ENCODE results near the gene STX4. TPM values are rescaled to one million over a fixed set of nuclear protein-coding genes. Genes with fewer than 3 reads are reported as not detected.
A peak's percentile ranks its signal among the peaks of the same experiment; 100 is the strongest.

STX4 gene
- total and polyA plus RNA-seq, 9 of the 15 experiments (the other 6 are each of a cell fraction or from before 2014, with no cell fraction given) = 3.2 to 48.0 (median 21.5) TPM

GRCh38 chr16:31032736-31033708 is at the start of gene STX4 (continued):
- TF ChIP-seq ZNF583 (CRISPR knock-in tag; IDR thresholded peaks at IDR 0.05) = no peak; the same call in 1 of the 2 replicates
- 0 out of 2 replicates have a peak, but pooled peaks have one; percentile 40 for TF ChIP-seq ZNF197 (CRISPR knock-in tag; IDR thresholded peaks at IDR 0.05; ENCODE audit: low read depth)
- peak; percentile 64 for TF ChIP-seq MEIS2 (IDR thresholded peaks at IDR 0.05; ENCODE audit: partially characterized antibody)
- TF ChIP-seq BACH1 (tag; IDR thresholded peaks at IDR 0.05) = no peak
- no peak for TF ChIP-seq MAFF (IDR thresholded peaks at IDR 0.05; ENCODE audit: low read length)
- TF ChIP-seq NR0B1 (IDR thresholded peaks at IDR 0.05; ENCODE audit: partially characterized antibody) = no peak
- peak; percentile 91; the same call in 1 of the 2 replicates for TF ChIP-seq HMGXB4 (CRISPR knock-in tag; IDR thresholded peaks at IDR 0.05)
- no peak for TF ChIP-seq ILF3 (IDR thresholded peaks at IDR 0.05; ENCODE audit: borderline replicate concordance)
- TF ChIP-seq HCFC1 (IDR thresholded peaks at IDR 0.05; ENCODE audit: low read depth, low read length) = peak; percentile 91
- peak in 1 of 2 experiments; percentile 91; a peak in 2 of 4 replicates for TF ChIP-seq ZNF639 (CRISPR knock-in tag; conservative IDR thresholded peaks at IDR 0.05 in 1 of 2, IDR thresholded peaks at IDR 0.05 in 1 of 2)
- no peak for TF ChIP-seq ZNF436 (CRISPR knock-in tag; IDR thresholded peaks at IDR 0.05)
- TF ChIP-seq XRCC4 (IDR thresholded peaks at IDR 0.05; ENCODE audit: extremely low read depth, insufficient read depth, insufficient read length) = no peak
- no peak for TF ChIP-seq ZNF699 (CRISPR knock-in tag; IDR thresholded peaks at IDR 0.05; ENCODE audit: insufficient replicate concordance)
- no peak for TF ChIP-seq POLR2AphosphoS5 (IDR thresholded peaks at IDR 0.05; ENCODE audit: control insufficient read depth, insufficient read depth, low read depth, low read length)
- no peak for TF ChIP-seq KAT8 (IDR thresholded peaks at IDR 0.05; ENCODE audit: low read depth)
- TF ChIP-seq TAF9B (IDR thresholded peaks at IDR 0.05; ENCODE audit: partially characterized antibody) = peak; percentile 60
- no peak for TF ChIP-seq IRF2 (CRISPR knock-in tag; IDR thresholded peaks at IDR 0.05)
- peak; percentile 58 for TF ChIP-seq MBD2 (IDR thresholded peaks at IDR 0.05; ENCODE audit: borderline replicate concordance, low read depth)
- peak; percentile 89; the same call in 1 of the 2 replicates for TF ChIP-seq FOXK1 (CRISPR knock-in tag; IDR thresholded peaks at IDR 0.05; ENCODE audit: borderline replicate concordance)
- no peak for TF ChIP-seq U2AF1 (optimal IDR thresholded peaks at IDR 0.05; ENCODE audit: low read depth, low read length)
- TF ChIP-seq BDP1 (IDR thresholded peaks at IDR 0.05; ENCODE audit: insufficient read depth, insufficient read length) = no peak

All from K562 (cell line).